ENCODE results near the gene ISCA1. TPM values are rescaled to one million over a fixed set of nuclear protein-coding genes. Genes with fewer than 3 reads are reported as not detected.

The ISCA1 gene
- total RNA-seq, 1 experiment from 2014 or later = 28.8 TPM

DNA sequence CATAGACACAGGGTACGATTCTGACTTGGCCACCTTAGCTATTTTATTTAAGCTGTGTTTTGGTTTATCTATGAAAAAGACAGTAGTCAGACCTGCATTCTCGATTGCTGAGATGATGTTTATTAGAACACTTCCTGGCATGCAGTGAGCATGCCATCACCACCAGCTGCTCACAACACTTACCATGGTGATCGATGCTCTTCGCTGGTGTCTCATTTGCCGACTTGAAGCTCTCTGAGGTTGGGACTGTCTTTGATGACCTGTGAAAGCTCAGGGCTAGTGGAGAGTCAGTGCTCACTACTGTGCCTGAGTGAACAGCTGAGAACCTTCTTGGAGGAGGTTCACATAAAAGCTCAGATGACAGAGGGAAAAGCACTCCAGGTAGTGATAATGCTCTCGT is 18.5 kb downstream of the ISCA1 start:
- Histone ChIP-seq H3K4me1 (ENCODE audit: insufficient read depth, low read length) (no peaks in the 10 kb centered on the region), H3K9me3 (ENCODE audit: low read length) (no peaks in the 10 kb centered on the region), H4K20me1 (ENCODE audit: low read length) (no peaks in the 10 kb centered on the region), H3K27me3 (ENCODE audit: low read length) (no peaks in the 10 kb centered on the region), H3K4me2 (ENCODE audit: low read length) (no peak overlapping the region), H3K9me2 (replicated peaks; ENCODE audit: low read length) (no peaks in the 10 kb centered on the region), H2AFZ (ENCODE audit: low read length) (no peak overlapping the region), H3K79me2 (ENCODE audit: low read length) (0 out of 2 replicates have a peak, but pooled peaks cover 5% of the 10 kb centered on the region), H3F3A (ENCODE audit: low read length, unreplicated experiment) (no peaks in the 10 kb centered on the region), H3K36me3 (ENCODE audit: low read depth, low read length) (peaks cover 6% of the 10 kb centered on the region; the same call in 1 of the 2 replicates), H3K9ac (ENCODE audit: low read length) (no peak overlapping the region), H3K4me3 (ENCODE audit: low read length) (no peak overlapping the region), H3K27ac (ENCODE audit: low read length) (no peak overlapping the region)
- BruUV-seq (replicated peaks) = no TSS peak
- no peak for TF ChIP-seq EZH2 (IDR thresholded peaks at IDR 0.05; ENCODE audit: low read length, unreplicated experiment)
- TF ChIP-seq EZH2phosphoT487 (IDR thresholded peaks at IDR 0.05; ENCODE audit: borderline replicate concordance, low read length) = no peak
- TF ChIP-seq CTCF (conservative IDR thresholded peaks at IDR 0.05; ENCODE audit: low read depth, low read length) = no peak
- DNase-seq (no peak), ATAC-seq (no peak)
- CTCF ChIA-PET = no interaction called here
- POLR2A ChIA-PET (ENCODE audit: unreplicated experiment) = no interaction called here
- intact Hi-C loops (cut with micrococcal nuclease) = no loop called here

DNA sequence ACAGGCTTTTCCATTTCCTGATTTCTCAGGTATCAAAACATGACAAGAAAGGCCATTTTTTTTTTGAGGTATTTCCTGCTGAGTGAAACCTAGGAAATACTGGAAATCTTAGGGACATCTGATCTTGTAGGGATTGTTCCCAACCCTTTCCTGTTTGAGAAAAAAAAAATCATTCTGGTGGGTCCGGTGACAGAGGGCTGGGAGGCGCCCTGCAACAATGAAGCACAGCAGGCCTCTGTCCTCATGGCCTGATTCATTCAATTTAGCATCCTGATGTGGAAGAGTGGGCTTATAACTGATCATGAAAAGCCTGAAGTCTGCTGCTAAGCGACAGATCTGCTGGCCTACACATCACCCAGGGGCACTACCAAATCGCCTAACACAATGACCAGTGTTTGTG is 19.8 kb downstream of the ISCA1 start:
- Histone ChIP-seq H3K9me3 (ENCODE audit: low read length) (no peaks in the 10 kb centered on the region), H2AFZ (ENCODE audit: low read length) (no peak overlapping the region), H3K4me1 (ENCODE audit: insufficient read depth, low read length) (no peaks in the 10 kb centered on the region), H4K20me1 (ENCODE audit: low read length) (no peaks in the 10 kb centered on the region), H3K36me3 (ENCODE audit: low read depth, low read length) (peaks cover 6% of the 10 kb centered on the region; the same call in 1 of the 2 replicates), H3K79me2 (ENCODE audit: low read length) (no peaks in the 10 kb centered on the region), H3K27me3 (ENCODE audit: low read length) (no peaks in the 10 kb centered on the region), H3K9ac (ENCODE audit: low read length) (no peak overlapping the region), H3K27ac (ENCODE audit: low read length) (no peak overlapping the region), H3K4me2 (ENCODE audit: low read length) (no peak overlapping the region), H3F3A (ENCODE audit: low read length, unreplicated experiment) (no peaks in the 10 kb centered on the region), H3K4me3 (ENCODE audit: low read length) (no peak overlapping the region), H3K9me2 (replicated peaks; ENCODE audit: low read length) (no peaks in the 10 kb centered on the region)
- DNase-seq = no peak
- TF ChIP-seq EZH2 (IDR thresholded peaks at IDR 0.05; ENCODE audit: low read length, unreplicated experiment) (no peak), CTCF (conservative IDR thresholded peaks at IDR 0.05; ENCODE audit: low read depth, low read length) (no peak), EZH2phosphoT487 (IDR thresholded peaks at IDR 0.05; ENCODE audit: borderline replicate concordance, low read length) (no peak)
- POLR2A ChIA-PET (ENCODE audit: unreplicated experiment) = no interaction called here
- intact Hi-C loops (cut with micrococcal nuclease) = no loop called here
- no peak for ATAC-seq
- CTCF ChIA-PET = no interaction called here
- BruUV-seq (replicated peaks) = no TSS peak

DNA sequence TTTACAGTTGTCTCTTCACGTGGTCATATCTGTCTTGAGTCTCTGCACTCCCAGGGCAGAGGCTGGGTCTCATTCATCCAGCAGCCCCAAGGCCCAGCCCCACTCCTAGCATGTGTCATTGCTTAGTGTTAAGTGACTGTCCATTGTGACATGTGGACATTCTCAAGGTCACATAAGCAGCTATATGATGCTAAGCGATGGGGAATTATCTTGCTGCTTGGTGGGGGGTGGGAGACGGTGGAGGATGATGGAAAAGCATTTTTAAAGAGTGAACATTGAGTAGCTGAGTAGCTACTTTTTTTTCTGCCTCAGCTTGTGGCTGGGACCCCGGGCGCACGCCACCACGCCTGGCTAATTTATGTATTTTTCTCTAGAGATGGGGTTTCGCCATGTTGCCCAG is 22.8 kb downstream of the ISCA1 start, which contains the start of gene C9orf153:
Gene C9orf153 (minus strand): TSS at position 101 of the 400 bp plus-strand sequence. CDS start 30,054 bp downstream, outside the sequence.
- ATAC-seq (no peak), DNase-seq (no peak)
- peaks cover 6% of the 10 kb centered on the region; the same call in 1 of the 2 replicates for H3K36me3 ChIP-seq (ENCODE audit: low read depth, low read length)
- ChIA-PET POLR2A (ENCODE audit: unreplicated experiment) (no interaction called here), CTCF (no interaction called here)
- H3K79me2 ChIP-seq (ENCODE audit: low read length) = no peaks in the 10 kb centered on the region
- no peaks in the 10 kb centered on the region for H4K20me1 ChIP-seq (ENCODE audit: low read length)
- no peaks in the 10 kb centered on the region for H3K9me2 ChIP-seq (replicated peaks; ENCODE audit: low read length)
- H3K9me3 ChIP-seq (ENCODE audit: low read length) = no peaks in the 10 kb centered on the region
- intact Hi-C loops (cut with micrococcal nuclease) = no loop called here
- no peak within 1 kb of the TSS for H3K4me2 ChIP-seq (ENCODE audit: low read length)
- no peaks in the 10 kb centered on the region for H3F3A ChIP-seq (ENCODE audit: low read length, unreplicated experiment)
- no peak within 1 kb of the TSS for H3K9ac ChIP-seq (ENCODE audit: low read length)
- no peak within 1 kb of the TSS for H3K27ac ChIP-seq (ENCODE audit: low read length)
- no peak within 1 kb of the TSS for H3K4me3 ChIP-seq (ENCODE audit: low read length)
- TF ChIP-seq CTCF (conservative IDR thresholded peaks at IDR 0.05; ENCODE audit: low read depth, low read length) (no peak), EZH2 (IDR thresholded peaks at IDR 0.05; ENCODE audit: low read length, unreplicated experiment) (no peak), EZH2phosphoT487 (IDR thresholded peaks at IDR 0.05; ENCODE audit: borderline replicate concordance, low read length) (no peak)
- H2AFZ ChIP-seq (ENCODE audit: low read length) = no peak within 1 kb of the TSS
- no peaks in the 10 kb centered on the region for H3K27me3 ChIP-seq (ENCODE audit: low read length)
- no TSS peak for BruUV-seq (replicated peaks)
- H3K4me1 ChIP-seq (ENCODE audit: insufficient read depth, low read length) = no peaks in the 10 kb centered on the region
